Thyroid gland (tissue), 4 donors: ENCODE data around the gene MTCP1.

Experiments used
- POLR2A ChIP-seq, 2 donors: fragments of 450-650 bp; IDR thresholded peaks; one replicate each; pipeline ENCODE4 v1.6.1; 2017; ENCODE audit warnings: antibody characterized with exemption in 2 of 2, mild to moderate bottlenecking in 2 of 2, moderate library complexity in 1 of 2
- TF ChIP-seq, protein P1 (sequence below), 6 experiments: fragments of 200-600 bp in 3 of 6; fragments of 450-650 bp in 3 of 6; sonication (generic) in 3 of 6; IDR thresholded peaks; one replicate each; pipeline ENCODE4 v1.5.1; 2016 to 2019; ENCODE audit warnings: antibody characterized with exemption in 6 of 6, mild to moderate bottlenecking in 2 of 6, inconsistent platforms in 1 of 6, moderate library complexity in 1 of 6

- TF ChIP-seq POLR2A (IDR thresholded peaks at IDR 0.05), result no peak
- TF ChIP-seq, protein P1, sequence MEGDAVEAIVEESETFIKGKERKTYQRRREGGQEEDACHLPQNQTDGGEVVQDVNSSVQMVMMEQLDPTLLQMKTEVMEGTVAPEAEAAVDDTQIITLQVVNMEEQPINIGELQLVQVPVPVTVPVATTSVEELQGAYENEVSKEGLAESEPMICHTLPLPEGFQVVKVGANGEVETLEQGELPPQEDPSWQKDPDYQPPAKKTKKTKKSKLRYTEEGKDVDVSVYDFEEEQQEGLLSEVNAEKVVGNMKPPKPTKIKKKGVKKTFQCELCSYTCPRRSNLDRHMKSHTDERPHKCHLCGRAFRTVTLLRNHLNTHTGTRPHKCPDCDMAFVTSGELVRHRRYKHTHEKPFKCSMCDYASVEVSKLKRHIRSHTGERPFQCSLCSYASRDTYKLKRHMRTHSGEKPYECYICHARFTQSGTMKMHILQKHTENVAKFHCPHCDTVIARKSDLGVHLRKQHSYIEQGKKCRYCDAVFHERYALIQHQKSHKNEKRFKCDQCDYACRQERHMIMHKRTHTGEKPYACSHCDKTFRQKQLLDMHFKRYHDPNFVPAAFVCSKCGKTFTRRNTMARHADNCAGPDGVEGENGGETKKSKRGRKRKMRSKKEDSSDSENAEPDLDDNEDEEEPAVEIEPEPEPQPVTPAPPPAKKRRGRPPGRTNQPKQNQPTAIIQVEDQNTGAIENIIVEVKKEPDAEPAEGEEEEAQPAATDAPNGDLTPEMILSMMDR (IDR thresholded peaks at IDR 0.05), result no peak
These were observed 42.2 kb upstream of the MTCP1 start for GRCh38 chrX:155113097-155113496.
